ENCODE measurements around the gene ZNF8.
"Not testable (repeated sequence)": the region's sequence is repeated elsewhere in the genome, so short reads cannot be mapped to it uniquely, and the experiment has no call there.

Gene ZNF8

GRCh38 chr19:58296104-58296503, 17.3 kb downstream of the ZNF8 start:
- DNase-seq (ENCODE audit: low spot score), result no peak

GRCh38 chr19:58300620-58301019, 21.9 kb downstream of the ZNF8 start:
- no peak for DNase-seq (ENCODE audit: low spot score)

DNA sequence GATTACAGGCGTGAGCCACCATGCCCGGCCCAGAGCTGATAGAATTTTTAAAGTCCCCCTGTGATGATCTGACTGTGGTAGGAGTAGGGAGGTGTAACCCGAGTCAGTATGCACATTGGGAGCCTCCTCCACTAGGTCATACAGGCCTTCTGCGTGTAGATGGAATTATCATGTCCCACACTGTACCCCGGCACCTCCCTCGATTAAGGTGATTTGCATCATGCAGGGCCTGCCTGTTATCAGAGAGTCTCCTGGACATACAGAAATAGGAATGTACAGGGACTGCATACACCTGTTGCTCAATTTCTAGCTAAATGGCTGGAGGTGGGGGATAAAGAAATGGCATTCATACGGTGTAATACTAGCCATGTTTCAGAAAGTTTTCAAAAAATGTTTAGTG, 25.5 kb downstream of the ZNF8 start:
- no peak for DNase-seq (ENCODE audit: low spot score)

GRCh38 chr19:58304748-58305064, 26.0 kb downstream of the ZNF8 start:
- DNase-seq (ENCODE audit: low spot score), result no peak

GRCh38 chr19:58305065-58305931, 26.5 kb downstream of the ZNF8 start, which contains the start of gene ERVK3-1:
TSS of gene ERVK3-1 (plus strand) at chr19:58305377. CDS start at chr19:58312169, 6,792 bp downstream.
- peak; percentile 96 for DNase-seq (ENCODE audit: low spot score)

- peak; percentile 16 for DNase-seq (ENCODE audit: low spot score)
Measured at GRCh38 chr19:58305932-58306323, 27.2 kb downstream of the ZNF8 start.

- no peak for DNase-seq (ENCODE audit: low spot score)
Measured at GRCh38 chr19:58307736-58308135, 29.0 kb downstream of the ZNF8 start.

GRCh38 chr19:58310685-58311084, 31.9 kb downstream of the ZNF8 start:
- DNase-seq (ENCODE audit: low spot score), result not testable (repeated sequence)

GRCh38 chr19:58311345-58311865, 32.6 kb downstream of the ZNF8 start:
- DNase-seq (ENCODE audit: low spot score), result no peak

- DNase-seq (ENCODE audit: low spot score), result no peak
Measured at GRCh38 chr19:58315580-58315979, 36.8 kb downstream of the ZNF8 start.

DNA sequence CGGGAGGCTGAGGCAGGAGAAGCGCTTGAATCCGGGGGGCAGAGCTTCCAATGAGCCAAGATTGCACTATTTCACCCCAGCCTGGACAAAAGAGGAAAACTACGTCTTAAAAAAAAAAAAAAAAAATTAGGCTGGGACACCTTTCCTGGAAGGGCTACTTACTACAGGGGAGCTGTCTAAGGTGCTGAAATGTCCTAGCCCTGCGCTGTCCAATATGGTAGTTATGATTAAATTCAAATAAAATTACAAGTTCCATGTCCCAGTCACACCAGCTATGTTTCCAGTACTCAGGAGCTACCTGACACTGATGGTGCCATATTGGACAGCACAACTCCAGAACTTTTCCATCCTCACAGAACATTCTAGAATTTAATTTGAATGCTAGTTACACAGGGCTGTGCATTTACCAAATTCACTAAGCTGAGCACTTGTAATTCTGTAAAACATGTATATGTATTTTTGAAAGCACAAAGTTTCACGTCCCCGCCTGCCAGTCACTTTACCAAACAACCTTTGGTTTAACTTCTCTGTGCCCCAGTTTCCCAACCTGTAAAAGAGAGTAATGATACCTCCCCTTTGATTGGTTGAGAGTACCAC, 38.8 kb downstream of the ZNF8 start:
- DNase-seq (ENCODE audit: low spot score), result no peak

GRCh38 chr19:58318297-58318696, 39.5 kb downstream of the ZNF8 start:
- no peak for DNase-seq (ENCODE audit: low spot score)

DNA sequence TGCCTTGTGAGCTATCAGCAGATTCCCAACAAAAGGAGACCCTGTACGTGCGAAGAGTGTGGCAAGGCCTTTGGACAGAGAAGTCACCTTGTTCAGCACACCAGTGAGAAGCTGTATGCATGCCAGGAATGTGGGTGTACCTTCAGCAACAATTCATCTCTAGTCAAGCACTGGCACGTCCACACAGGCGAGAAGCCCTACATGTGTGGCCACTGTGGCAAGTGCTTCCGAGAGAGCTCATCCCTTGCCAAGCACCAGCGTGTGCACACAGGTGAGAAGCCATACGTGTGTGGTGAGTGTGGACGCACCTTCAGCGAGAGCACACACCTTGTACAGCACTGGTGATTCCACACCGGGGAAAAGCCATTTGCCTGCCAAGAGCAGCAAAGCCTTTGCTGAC, 40.5 kb downstream of the ZNF8 start:
- no peak for DNase-seq (ENCODE audit: low spot score)

GRCh38 chr19:58325311-58326022, 46.7 kb downstream of the ZNF8 start:
- no peak for DNase-seq (ENCODE audit: low spot score)

GRCh38 chr19:58326501-58326913, 47.8 kb downstream of the ZNF8 start:
- DNase-seq (ENCODE audit: low spot score), result no peak

- peak; percentile 94 for DNase-seq (ENCODE audit: low spot score)
Measured at GRCh38 chr19:58326914-58327726, 48.4 kb downstream of the ZNF8 start, which contains the start of gene ZSCAN22. TSS of gene ZSCAN22 (plus strand) at chr19:58326994. CDS start at chr19:58334803, 7,809 bp downstream.

- DNase-seq (ENCODE audit: low spot score), result no peak
Measured at GRCh38 chr19:58328999-58329398, 50.2 kb downstream of the ZNF8 start.

DNA sequence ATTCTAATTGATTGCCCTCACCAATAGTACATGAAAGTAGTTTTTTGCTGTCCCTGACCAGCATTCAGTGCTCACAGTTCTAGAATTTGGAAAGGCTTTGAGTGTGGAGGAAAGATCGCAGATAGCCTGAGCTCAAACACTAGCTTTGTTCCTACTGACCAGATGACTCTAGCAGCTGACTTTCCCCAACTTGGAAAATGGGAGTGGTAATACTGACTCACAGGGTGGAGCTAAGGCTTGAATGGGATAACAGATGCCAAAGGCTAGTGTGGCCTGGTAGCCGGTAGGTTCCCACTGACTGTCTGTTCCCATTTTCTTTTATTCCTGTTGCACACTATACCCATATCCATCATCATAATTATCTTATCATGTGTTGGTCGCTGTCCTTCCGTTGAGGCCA, 51.7 kb downstream of the ZNF8 start:
- DNase-seq (ENCODE audit: low spot score), result peak; percentile 23

DNA sequence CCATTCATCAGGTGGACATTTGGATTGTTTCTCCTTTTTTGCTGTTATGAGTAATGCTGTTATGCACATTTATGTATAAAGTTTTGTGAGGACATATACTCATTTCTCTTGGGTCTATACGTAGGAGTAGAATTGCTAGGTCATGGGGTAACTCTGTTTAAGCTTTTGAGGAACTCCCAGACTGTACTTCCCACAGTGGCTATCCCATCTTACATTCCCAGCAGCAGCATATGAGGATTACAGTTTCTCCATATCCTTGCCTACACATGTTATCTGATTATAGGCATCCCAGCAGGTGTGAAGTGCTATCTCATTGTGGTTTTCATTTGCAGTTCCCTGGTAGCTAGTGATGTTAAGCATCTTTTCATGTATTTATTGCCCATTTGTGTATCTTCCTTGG, 53.9 kb downstream of the ZNF8 start:
- no peak for DNase-seq (ENCODE audit: low spot score)

- DNase-seq (ENCODE audit: low spot score), result no peak
Measured at GRCh38 chr19:58334691-58335249, 56.0 kb downstream of the ZNF8 start.

- DNase-seq (ENCODE audit: low spot score), result no peak
Measured at GRCh38 chr19:58335630-58336029, 56.9 kb downstream of the ZNF8 start.
